WTC11 (cell line): ENCODE data around the gene NALCN. TPM values are rescaled to one million over a fixed set of nuclear protein-coding genes. Genes with fewer than 3 reads are reported as not detected.

Source experiments
- ATAC-seq: fragments of 200-7000 bp; cut with Tn5 transposase; 2 replicates; pipeline ENCODE4 v1.10.0; 2021; ENCODE audit warnings: mild to moderate bottlenecking, moderate library complexity
- CTCF ChIA-PET: fragments of 300-600 bp; sonication (Branson Sonifier 250); formaldehyde crosslinking; loops from one replicate; lab custom pipeline; 2021; ENCODE audit warnings: antibody characterized with exemption; lab: Charles Lee
- POLR2A ChIA-PET: fragments of 350-600 bp; sonication (Branson Sonifier 250); formaldehyde crosslinking; loops from one replicate; lab custom pipeline; 2021; ENCODE audit warnings: antibody characterized with exemption; lab: Charles Lee
- DNase-seq: peaks from one replicate; pipeline ENCODE4 v3.0.0; 2021; ENCODE audit warnings: low spot score
- H3K27ac Mint-ChIP-seq: 2 replicates; pipeline ENCODE4 v1.8.0; 2021; ENCODE audit warnings: mixed read lengths
- H3K27me3 Mint-ChIP-seq: 2 replicates; pipeline ENCODE4 v1.8.0; 2021; ENCODE audit warnings: low read depth, mild to moderate bottlenecking, moderate library complexity, mixed read lengths
- H3K36me3 Mint-ChIP-seq: 2 replicates; pipeline ENCODE4 v1.8.0; 2021; ENCODE audit warnings: mixed read lengths
- H3K4me1 Mint-ChIP-seq: 2 replicates; pipeline ENCODE4 v1.8.0; 2022; ENCODE audit warnings: mixed read lengths
- H3K4me3 Mint-ChIP-seq: 2 replicates; pipeline ENCODE4 v1.8.0; 2021; ENCODE audit warnings: mild to moderate bottlenecking, moderate library complexity, mixed read lengths
- H3K9me3 Mint-ChIP-seq: 2 replicates; pipeline ENCODE4 v1.8.0; 2021; ENCODE audit warnings: mixed read lengths
- AR ChIP-seq: fragments of 250-450 bp; sonication (Bioruptor Pico); IDR thresholded peaks from 2 replicates; pipeline ENCODE4 v1.9.0; 2021; ENCODE audit warnings: mild to moderate bottlenecking
- ATF1 ChIP-seq: sonication (generic); formaldehyde crosslinking; IDR thresholded peaks from 2 replicates; pipeline ENCODE4 v1.8.1; 2023; ENCODE audit warnings: mild to moderate bottlenecking, moderate library complexity, missing genetic modification reagents
- ATF2 ChIP-seq: sonication (generic); formaldehyde crosslinking; IDR thresholded peaks from 2 replicates; pipeline ENCODE4 v1.8.1; 2022; ENCODE audit warnings: low read depth, missing genetic modification reagents, borderline replicate concordance
- ERG ChIP-seq: fragments of 250-450 bp; sonication (Bioruptor Pico); IDR thresholded peaks from 2 replicates; pipeline ENCODE4 v1.8.0; 2021; ENCODE audit warnings: mild to moderate bottlenecking
- ETV6 ChIP-seq: sonication (generic); formaldehyde crosslinking; IDR thresholded peaks from 2 replicates; pipeline ENCODE4 v1.8.1; 2022; ENCODE audit warnings: mild to moderate bottlenecking, missing genetic modification reagents
- FOXK1 ChIP-seq: sonication (generic); formaldehyde crosslinking; IDR thresholded peaks from 2 replicates; pipeline ENCODE4 v1.8.0; 2022; ENCODE audit warnings: mild to moderate bottlenecking, moderate library complexity, missing genetic modification reagents
- FOXP4 ChIP-seq: sonication (generic); formaldehyde crosslinking; IDR thresholded peaks from 2 replicates; pipeline ENCODE4 v1.8.0; 2022; ENCODE audit warnings: mild to moderate bottlenecking, missing genetic modification reagents
- GABPB1 ChIP-seq: sonication (generic); formaldehyde crosslinking; IDR thresholded peaks from 2 replicates; pipeline ENCODE4 v1.8.1; 2023; ENCODE audit warnings: mild to moderate bottlenecking, missing genetic modification reagents
- HMGXB4 ChIP-seq: sonication (generic); formaldehyde crosslinking; IDR thresholded peaks from 2 replicates; pipeline ENCODE4 v1.8.1; 2023; ENCODE audit warnings: mild to moderate bottlenecking, moderate library complexity, missing genetic modification reagents
- JAZF1 ChIP-seq: fragments of 250-450 bp; sonication (Bioruptor Pico); IDR thresholded peaks from 2 replicates; pipeline ENCODE4 v1.9.0; 2021; ENCODE audit warnings: moderate library complexity, mild to moderate bottlenecking, inconsistent platforms
- TP53 ChIP-seq: sonication (generic); formaldehyde crosslinking; IDR thresholded peaks from 2 replicates; pipeline ENCODE4 v1.8.1; 2023; ENCODE audit warnings: mild to moderate bottlenecking, missing genetic modification reagents
- USF1 ChIP-seq: sonication (generic); formaldehyde crosslinking; IDR thresholded peaks from 2 replicates; pipeline ENCODE4 v1.8.0; 2022; ENCODE audit warnings: mild to moderate bottlenecking, missing genetic modification reagents
- ZNF121 ChIP-seq: sonication (generic); formaldehyde crosslinking; IDR thresholded peaks from 2 replicates; pipeline ENCODE4 v1.8.0; 2023; ENCODE audit warnings: missing genetic modification reagents
- ZNF138 ChIP-seq: sonication (generic); formaldehyde crosslinking; conservative IDR thresholded peaks from 2 replicates; pipeline ENCODE4 v1.8.1; 2022; ENCODE audit warnings: mild to moderate bottlenecking, moderate library complexity, missing genetic modification reagents
- ZNF219 ChIP-seq: sonication (generic); formaldehyde crosslinking; IDR thresholded peaks from 2 replicates; pipeline ENCODE4 v1.8.0; 2023; ENCODE audit warnings: missing genetic modification reagents, mild to moderate bottlenecking, borderline replicate concordance
- ZNF423 ChIP-seq: fragments of 250-450 bp; sonication (Bioruptor Pico); IDR thresholded peaks from 2 replicates; pipeline ENCODE4 v2.1.2; 2022; ENCODE audit warnings: mild to moderate bottlenecking, moderate library complexity
- total RNA-seq: library from RNA; stranded (reverse); gene quantifications from 3 replicates; pipeline ENCODE4 v1.2.3, GENCODE V29; 2021

NALCN gene
- total RNA-seq, 1 experiment from 2014 or later, result 0.33 TPM

- DNase-seq (no peak), ATAC-seq (no peak)
- ChIA-PET POLR2A (no interaction called here), CTCF (no interaction called here)
- H3K9me3 Mint-ChIP-seq, result no peaks in the 10 kb centered on the region
- no peaks in the 10 kb centered on the region for H3K36me3 Mint-ChIP-seq
- no peaks in the 10 kb centered on the region for H3K27me3 Mint-ChIP-seq
- no peak overlapping the region for H3K4me3 Mint-ChIP-seq
- TF ChIP-seq ATF1 (CRISPR knock-in tag) (no peak), TP53 (no peak), ETV6 (CRISPR knock-in tag) (no peak), AR (CRISPR knock-in tag) (no peak), ZNF121 (no peak), ZNF219 (CRISPR knock-in tag) (no peak), FOXK1 (CRISPR knock-in tag) (no peak), JAZF1 (CRISPR knock-in tag) (no peak), FOXP4 (CRISPR knock-in tag) (no peak), ATF2 (CRISPR knock-in tag) (no peak), USF1 (CRISPR knock-in tag) (no peak), GABPB1 (no peak), HMGXB4 (CRISPR knock-in tag) (no peak), ERG (CRISPR knock-in tag) (no peak)
- no peak overlapping the region for H3K27ac Mint-ChIP-seq
- peaks cover 33% of the 10 kb centered on the region for H3K4me1 Mint-ChIP-seq
Observed at GRCh38 chr13:101450749-101451130, 34.4 kb upstream of the NALCN start.

GRCh38 chr13:101449790-101450748 is 33.8 kb upstream of the NALCN start:
- TF ChIP-seq ZNF138 (CRISPR knock-in tag), result no peak
- peak; percentile 35; the same call in 1 of the 2 replicates for TF ChIP-seq ZNF423 (CRISPR knock-in tag)
- Mint-ChIP-seq H3K9me3 (no peaks in the 10 kb centered on the region), H3K4me3 (no peak overlapping the region), H3K36me3 (no peaks in the 10 kb centered on the region), H3K27me3 (no peaks in the 10 kb centered on the region), H3K27ac (no peak overlapping the region), H3K4me1 (peaks cover 33% of the 10 kb centered on the region)
- DNase-seq (no peak), ATAC-seq (no peak)
- ChIA-PET POLR2A (no interaction called here), CTCF (no interaction called here)
